ENCODE data around the gene RBMS2. TPM values are rescaled to one million over a fixed set of nuclear protein-coding genes. Genes with fewer than 3 reads are reported as not detected.

Gene RBMS2
- total and polyA plus RNA-seq, 9 of the 15 experiments (the other 6 are each of a cell fraction or from before 2014, with no cell fraction given) = 0.08 to 10.5 (median 0.31) TPM

- TF ChIP-seq ZBTB11 (CRISPR knock-in tag; IDR thresholded peaks at IDR 0.05) = no peak; a peak in 1 of 6 replicates
- TF ChIP-seq SETDB1 (IDR thresholded peaks at IDR 0.05; ENCODE audit: low read length) = no peak
- TF ChIP-seq ZNF318 (IDR thresholded peaks at IDR 0.05; ENCODE audit: borderline replicate concordance in 1 of 2, low read depth in 1 of 2) = no peak
- no peak for TF ChIP-seq TBL1XR1 (IDR thresholded peaks at IDR 0.05; ENCODE audit: low read length in 2 of 2)
- 0 out of 2 replicates have a peak, but pooled peaks have one; percentile 9 for TF ChIP-seq ZFP91 (CRISPR knock-in tag; IDR thresholded peaks at IDR 0.05)
- TF ChIP-seq ETS1 (conservative IDR thresholded peaks at IDR 0.05; ENCODE audit: control insufficient read depth, low read depth, low read length) = no peak
- TF ChIP-seq NR2C1 (IDR thresholded peaks at IDR 0.05) = no peak
- no peak for TF ChIP-seq NR2C1 (tag; IDR thresholded peaks at IDR 0.05)
- TF ChIP-seq HDAC6 (IDR thresholded peaks at IDR 0.05; ENCODE audit: low read depth, low read length) = no peak
Measured at GRCh38 chr12:56635806-56636674, 114.4 kb downstream of the RBMS2 start (continued).

All from K562 (cell line).